C4-2B (cell line): ENCODE measurements around the gene NLGN4Y.

Experiments used
- ZFX ChIP-seq: fragments of 450-650 bp; IDR thresholded peaks from 2 replicates; pipeline ENCODE4 v1.6.1; 2017
- TF ChIP-seq, protein P1 (sequence below): fragments of 450-650 bp; conservative IDR thresholded peaks from 2 replicates; pipeline ENCODE4 v1.5.1; 2017; ENCODE audit warnings: mild to moderate bottlenecking

DNA sequence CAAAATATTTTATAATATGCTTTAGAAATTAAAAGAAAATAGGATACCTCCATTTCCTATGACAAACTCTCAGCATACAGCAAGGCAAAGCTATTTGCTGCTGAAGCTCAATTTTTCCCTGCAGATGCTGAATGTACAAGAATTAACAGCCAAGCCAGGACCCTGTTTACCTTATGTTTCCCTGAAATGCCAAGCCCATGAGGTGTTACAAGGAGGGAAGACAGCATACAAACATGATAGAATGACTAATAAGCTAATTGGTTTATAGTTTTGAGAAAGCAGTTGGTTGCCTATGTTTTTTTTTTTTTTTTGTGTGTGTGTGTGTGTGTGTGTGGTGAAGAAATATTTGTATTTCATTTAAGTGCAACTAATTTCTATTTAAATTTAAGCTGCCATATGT is 113.2 kb downstream of the NLGN4Y start:
- TF ChIP-seq, protein P1, sequence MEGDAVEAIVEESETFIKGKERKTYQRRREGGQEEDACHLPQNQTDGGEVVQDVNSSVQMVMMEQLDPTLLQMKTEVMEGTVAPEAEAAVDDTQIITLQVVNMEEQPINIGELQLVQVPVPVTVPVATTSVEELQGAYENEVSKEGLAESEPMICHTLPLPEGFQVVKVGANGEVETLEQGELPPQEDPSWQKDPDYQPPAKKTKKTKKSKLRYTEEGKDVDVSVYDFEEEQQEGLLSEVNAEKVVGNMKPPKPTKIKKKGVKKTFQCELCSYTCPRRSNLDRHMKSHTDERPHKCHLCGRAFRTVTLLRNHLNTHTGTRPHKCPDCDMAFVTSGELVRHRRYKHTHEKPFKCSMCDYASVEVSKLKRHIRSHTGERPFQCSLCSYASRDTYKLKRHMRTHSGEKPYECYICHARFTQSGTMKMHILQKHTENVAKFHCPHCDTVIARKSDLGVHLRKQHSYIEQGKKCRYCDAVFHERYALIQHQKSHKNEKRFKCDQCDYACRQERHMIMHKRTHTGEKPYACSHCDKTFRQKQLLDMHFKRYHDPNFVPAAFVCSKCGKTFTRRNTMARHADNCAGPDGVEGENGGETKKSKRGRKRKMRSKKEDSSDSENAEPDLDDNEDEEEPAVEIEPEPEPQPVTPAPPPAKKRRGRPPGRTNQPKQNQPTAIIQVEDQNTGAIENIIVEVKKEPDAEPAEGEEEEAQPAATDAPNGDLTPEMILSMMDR, result no peak
- TF ChIP-seq ZFX, result no peak
